Neuron (in vitro differentiated cells): ENCODE measurements around the gene C10orf71.

Experiments used
- H2AFZ ChIP-seq: one replicate; pipeline ENCODE4 v1.6.1; 2013; ENCODE audit warnings: low read depth, mild to moderate bottlenecking, inconsistent platforms, low read length, moderate library complexity
- H3K27me3 ChIP-seq: one replicate; pipeline ENCODE4 v1.6.1; 2013; ENCODE audit warnings: low read length; ENCODE audit not compliant: insufficient read depth
- H3K36me3 ChIP-seq: one replicate; pipeline ENCODE4 v1.6.1; 2013; ENCODE audit warnings: low read length; ENCODE audit not compliant: insufficient read depth
- H3K4me1 ChIP-seq: one replicate; pipeline ENCODE4 v1.6.1; 2013; ENCODE audit warnings: low read length; ENCODE audit not compliant: insufficient read depth
- H3K4me3 ChIP-seq: 2 replicates; pipeline ENCODE4 v1.5.1; 2013; ENCODE audit warnings: mild to moderate bottlenecking, low read length, moderate library complexity
- H3K9me3 ChIP-seq: one replicate; pipeline ENCODE4 v1.6.1; 2013; ENCODE audit warnings: low read length

The C10orf71 gene

DNA sequence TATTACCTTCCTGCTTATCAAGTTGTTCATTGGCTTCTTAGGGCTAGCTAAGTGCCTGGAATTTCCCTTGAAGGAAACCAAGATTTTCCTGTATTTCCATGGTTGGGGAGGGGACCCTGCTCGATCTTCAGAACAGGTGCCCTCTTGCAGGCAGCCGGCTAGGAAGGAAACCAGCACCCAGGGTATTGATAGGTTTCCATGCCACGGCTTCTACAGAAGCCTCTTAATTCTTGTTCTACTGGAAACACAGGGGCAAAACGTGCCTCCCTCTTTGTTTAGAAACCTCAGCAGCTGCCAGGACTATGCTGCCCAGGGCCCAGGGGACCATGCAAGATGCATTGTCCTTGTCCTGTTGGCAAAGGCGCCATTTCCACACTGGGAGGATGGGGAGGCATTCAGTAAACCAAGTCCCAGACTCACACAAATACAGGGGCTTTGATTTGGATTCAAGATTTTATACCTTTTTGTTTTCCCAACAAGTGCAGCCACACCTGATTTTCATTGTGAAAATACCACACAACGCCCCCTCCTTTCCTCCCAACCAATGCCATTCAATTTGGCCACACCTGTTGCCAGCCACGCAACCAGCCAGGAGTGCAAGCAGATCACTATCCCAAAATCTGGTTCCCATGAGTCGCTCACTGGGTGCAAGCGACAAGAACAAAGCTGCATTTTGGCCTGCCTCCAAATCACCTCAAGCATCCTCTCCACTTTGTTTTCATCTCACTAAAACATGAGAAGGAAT is 29.6 kb downstream of the C10orf71 start:
- H3K4me1 ChIP-seq, result no peaks in the 10 kb centered on the region
- no peak overlapping the region for H2AFZ ChIP-seq
- peaks cover 4% of the 10 kb centered on the region for H3K27me3 ChIP-seq
- H3K36me3 ChIP-seq, result no peaks in the 10 kb centered on the region
- no peaks in the 10 kb centered on the region for H3K9me3 ChIP-seq
- no peak overlapping the region for H3K4me3 ChIP-seq

DNA sequence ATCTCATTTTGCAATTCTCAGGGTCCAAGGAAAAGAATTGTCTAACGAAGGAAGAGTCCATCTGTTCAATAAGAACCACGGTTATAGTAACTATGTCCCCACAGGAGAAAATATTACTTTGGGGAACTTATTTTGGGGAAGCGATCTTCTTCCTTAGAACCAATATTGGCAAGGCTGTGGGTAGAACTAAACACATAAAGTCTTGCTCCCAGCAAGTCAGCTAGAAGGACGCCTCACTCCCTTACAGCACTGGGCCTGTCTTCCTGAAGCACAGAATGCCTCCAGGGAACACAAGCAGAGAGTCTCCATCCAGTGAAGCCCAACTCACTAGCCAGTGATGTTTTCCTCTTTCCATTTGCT is 30.2 kb downstream of the C10orf71 start:
- Histone ChIP-seq H3K4me1 (no peaks in the 10 kb centered on the region), H3K9me3 (no peaks in the 10 kb centered on the region), H3K4me3 (no peak overlapping the region), H3K36me3 (no peaks in the 10 kb centered on the region), H2AFZ (no peak overlapping the region), H3K27me3 (peaks cover 4% of the 10 kb centered on the region)

DNA sequence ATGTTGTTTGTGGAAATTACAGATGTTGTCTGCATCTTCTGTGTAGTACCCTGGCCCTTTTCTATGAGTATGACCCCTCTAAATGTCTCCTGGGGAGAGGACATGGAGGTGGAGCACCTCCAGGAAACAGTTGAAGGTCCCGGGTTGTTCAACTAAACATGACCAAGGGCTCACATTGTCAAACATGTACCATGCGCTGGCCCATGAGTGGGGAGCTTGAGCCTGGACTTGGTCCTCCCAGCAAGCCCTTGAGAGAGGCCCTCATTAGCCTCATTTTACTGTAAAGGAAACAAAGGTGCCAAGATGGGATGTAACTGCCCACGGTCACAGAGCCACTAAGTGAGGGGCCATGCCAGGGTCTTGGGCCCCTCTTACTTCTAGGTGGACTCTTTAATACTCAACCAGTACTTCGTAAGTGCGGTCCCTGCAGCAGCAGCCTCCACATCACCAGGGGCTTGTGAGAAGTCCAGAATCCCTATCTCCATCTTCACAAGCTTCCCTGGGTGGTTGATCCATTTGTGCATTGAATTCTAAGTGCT is 31.2 kb downstream of the C10orf71 start:
- Histone ChIP-seq H2AFZ (no peak overlapping the region), H3K36me3 (no peaks in the 10 kb centered on the region), H3K4me1 (no peaks in the 10 kb centered on the region), H3K27me3 (peaks cover 1% of the 10 kb centered on the region), H3K9me3 (no peaks in the 10 kb centered on the region), H3K4me3 (no peak overlapping the region)

DNA sequence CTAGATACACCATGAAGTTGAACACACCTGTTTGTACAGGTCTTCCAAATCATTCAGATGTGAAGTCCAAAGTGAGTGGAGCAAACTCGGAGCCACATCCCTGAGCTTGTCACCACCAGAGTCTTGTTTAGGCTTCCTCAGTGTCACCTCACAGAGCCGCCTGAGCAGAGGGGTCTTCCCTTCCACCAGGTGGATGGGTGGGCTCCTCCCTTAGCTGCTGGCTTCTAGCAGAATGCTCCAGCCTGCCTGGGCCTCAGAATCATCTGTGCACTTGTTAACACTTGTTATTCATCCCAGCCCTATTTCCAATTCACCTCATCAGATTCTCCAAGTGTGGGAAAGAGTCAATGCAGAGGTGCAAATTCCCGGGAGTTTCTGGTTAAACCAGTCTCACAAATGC is 32.5 kb downstream of the C10orf71 start:
- no peaks in the 10 kb centered on the region for H3K9me3 ChIP-seq
- no peaks in the 10 kb centered on the region for H3K36me3 ChIP-seq
- no peak overlapping the region for H2AFZ ChIP-seq
- H3K4me1 ChIP-seq, result no peaks in the 10 kb centered on the region
- no peak overlapping the region for H3K4me3 ChIP-seq
- H3K27me3 ChIP-seq, result no peaks in the 10 kb centered on the region

DNA sequence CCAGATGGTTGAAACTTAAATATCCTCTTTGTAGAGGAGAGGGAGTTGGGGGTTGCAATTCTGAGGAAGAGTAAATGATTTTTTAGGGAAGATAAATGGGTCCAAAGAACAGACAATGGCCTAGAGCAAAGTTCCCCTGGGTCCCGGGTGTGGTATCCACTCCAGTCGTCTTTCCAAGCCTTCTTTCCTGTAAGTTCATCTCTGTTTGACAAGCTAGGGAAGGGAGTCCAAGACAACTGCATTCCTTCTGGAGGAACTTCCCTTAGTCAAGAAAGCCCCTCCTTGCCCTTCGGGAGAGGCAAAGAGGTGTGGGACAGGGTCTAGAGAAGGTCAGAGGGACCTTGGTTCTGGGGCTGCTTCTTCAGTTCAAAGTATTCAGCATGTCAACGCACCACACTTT is 33.4 kb downstream of the C10orf71 start:
- no peaks in the 10 kb centered on the region for H3K27me3 ChIP-seq
- no peak overlapping the region for H2AFZ ChIP-seq
- no peaks in the 10 kb centered on the region for H3K9me3 ChIP-seq
- H3K36me3 ChIP-seq, result no peaks in the 10 kb centered on the region
- no peaks in the 10 kb centered on the region for H3K4me1 ChIP-seq
- no peak overlapping the region for H3K4me3 ChIP-seq

DNA sequence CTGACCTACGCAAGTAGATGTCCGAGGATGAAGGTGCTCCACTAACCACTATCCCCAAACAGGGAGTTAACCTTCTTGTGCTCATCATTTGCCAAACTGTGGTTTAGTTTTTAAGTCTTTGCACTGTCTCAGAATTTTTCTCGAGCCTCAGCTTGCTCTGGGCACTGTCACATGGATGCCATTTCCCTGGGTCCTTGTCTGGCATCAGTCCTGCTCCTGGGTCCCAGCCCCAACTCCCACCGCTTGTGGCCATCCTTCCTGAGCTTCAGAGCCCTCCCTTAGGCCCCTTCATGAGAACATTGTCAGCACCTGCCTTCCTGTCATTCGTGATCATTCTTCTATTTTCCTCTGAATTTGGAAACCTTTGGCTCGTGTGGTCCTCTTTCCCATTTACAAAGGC is 33.8 kb downstream of the C10orf71 start:
- no peaks in the 10 kb centered on the region for H3K36me3 ChIP-seq
- H3K27me3 ChIP-seq, result no peaks in the 10 kb centered on the region
- no peaks in the 10 kb centered on the region for H3K9me3 ChIP-seq
- H3K4me1 ChIP-seq, result no peaks in the 10 kb centered on the region
- H3K4me3 ChIP-seq, result no peak overlapping the region
- H2AFZ ChIP-seq, result no peak overlapping the region

DNA sequence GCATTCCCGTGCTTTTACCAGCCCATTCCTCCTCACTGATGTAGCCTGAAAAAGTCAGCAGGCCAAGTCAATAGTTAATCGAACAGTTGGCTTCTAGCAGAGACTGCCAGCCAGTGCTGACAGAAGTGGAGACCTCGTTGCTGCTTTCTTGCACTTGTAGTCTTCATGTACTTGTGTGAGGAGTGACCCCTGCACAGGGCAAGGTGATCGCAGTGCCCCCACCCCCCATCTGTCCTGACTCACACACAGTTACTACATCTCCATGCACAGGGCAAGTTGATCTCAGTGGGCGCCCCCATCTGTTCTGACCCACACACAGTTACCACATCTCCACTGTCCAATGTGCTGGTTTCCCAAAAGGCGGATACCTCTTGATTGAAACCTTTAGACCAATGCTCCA is 34.2 kb downstream of the C10orf71 start:
- Histone ChIP-seq H3K4me3 (no peak overlapping the region), H3K36me3 (no peaks in the 10 kb centered on the region), H3K27me3 (no peaks in the 10 kb centered on the region), H3K4me1 (no peaks in the 10 kb centered on the region), H3K9me3 (no peaks in the 10 kb centered on the region), H2AFZ (no peak overlapping the region)

DNA sequence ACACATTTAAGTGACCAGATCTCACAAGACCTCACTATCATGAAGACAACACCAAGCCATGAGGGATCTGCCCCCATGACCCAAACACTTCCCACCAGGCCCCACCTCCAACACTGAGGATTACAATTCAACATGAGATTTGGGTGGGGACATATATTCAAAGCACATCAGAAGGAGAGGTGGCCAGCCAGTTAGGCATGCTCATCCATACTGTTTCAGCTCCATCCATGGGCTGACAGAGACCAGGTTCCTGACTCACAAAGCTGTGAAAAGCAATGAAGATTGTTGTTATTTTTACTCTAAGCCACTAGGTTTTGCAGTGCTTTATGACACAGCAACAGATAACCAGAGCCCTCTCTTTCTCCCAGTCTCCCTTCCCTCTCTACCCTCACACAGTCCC is 36.0 kb downstream of the C10orf71 start:
- Histone ChIP-seq H2AFZ (no peak overlapping the region), H3K36me3 (no peaks in the 10 kb centered on the region)

DNA sequence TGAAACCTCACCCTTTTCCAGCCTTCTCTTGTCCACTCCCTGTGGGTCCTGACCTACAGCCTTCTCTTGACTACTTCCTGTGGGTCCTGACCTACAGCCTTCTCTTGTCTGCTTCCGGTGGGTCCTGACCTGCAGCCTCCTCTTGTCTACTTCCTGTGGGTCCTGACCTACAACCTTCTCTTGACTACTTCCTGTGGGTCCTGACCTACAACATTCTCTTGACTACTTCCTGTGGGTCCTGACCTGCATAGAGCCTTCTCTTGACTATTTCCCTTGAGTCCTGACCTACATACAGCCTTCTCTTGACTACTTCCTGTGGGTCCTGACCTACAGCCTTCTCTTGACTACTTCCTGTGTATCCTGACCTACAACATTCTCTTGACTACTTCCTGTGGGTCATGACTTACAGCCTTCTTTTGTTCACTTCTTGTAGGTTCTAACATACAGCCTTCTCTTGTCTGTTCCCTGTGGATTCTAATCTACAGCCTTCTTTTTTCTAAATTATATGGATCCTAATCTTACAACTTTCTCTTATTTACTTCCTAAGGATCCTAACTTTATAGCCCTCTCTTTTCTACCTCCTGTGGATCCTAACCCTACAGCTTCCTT is 36.5 kb downstream of the C10orf71 start:
- Histone ChIP-seq H3K27me3 (no peaks in the 10 kb centered on the region), H2AFZ (no peak overlapping the region), H3K9me3 (no peaks in the 10 kb centered on the region), H3K36me3 (no peaks in the 10 kb centered on the region), H3K4me3 (no peak overlapping the region), H3K4me1 (no peaks in the 10 kb centered on the region)

More for the DNA sequence above, 36.0 kb downstream of the C10orf71 start:
- no peaks in the 10 kb centered on the region for H3K4me1 ChIP-seq
- H3K4me3 ChIP-seq, result no peak overlapping the region
- no peaks in the 10 kb centered on the region for H3K9me3 ChIP-seq
- H3K27me3 ChIP-seq, result no peaks in the 10 kb centered on the region

DNA sequence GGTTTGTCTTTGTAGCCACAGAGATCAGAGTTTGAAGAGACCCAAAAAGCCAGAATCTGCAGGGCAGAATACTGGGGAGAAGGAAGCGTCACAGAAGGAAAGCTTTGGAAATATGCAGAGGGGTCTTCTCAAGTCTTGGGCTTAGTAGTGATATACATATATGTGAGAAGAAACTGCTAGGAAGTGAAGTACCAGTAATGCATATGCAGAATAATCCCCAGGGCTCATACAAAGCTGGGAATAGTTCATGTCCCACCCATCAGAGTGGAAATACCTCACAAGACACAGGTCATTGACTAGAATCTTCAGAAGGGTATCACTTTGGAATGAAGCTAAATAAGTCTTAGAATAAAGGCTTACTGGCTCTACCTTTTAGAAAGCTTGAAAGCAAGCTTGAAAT is 39.6 kb downstream of the C10orf71 start:
- H3K27me3 ChIP-seq, result no peaks in the 10 kb centered on the region
- H3K9me3 ChIP-seq, result no peaks in the 10 kb centered on the region
- no peak overlapping the region for H2AFZ ChIP-seq
- no peaks in the 10 kb centered on the region for H3K36me3 ChIP-seq
- no peaks in the 10 kb centered on the region for H3K4me1 ChIP-seq
- H3K4me3 ChIP-seq, result no peak overlapping the region

DNA sequence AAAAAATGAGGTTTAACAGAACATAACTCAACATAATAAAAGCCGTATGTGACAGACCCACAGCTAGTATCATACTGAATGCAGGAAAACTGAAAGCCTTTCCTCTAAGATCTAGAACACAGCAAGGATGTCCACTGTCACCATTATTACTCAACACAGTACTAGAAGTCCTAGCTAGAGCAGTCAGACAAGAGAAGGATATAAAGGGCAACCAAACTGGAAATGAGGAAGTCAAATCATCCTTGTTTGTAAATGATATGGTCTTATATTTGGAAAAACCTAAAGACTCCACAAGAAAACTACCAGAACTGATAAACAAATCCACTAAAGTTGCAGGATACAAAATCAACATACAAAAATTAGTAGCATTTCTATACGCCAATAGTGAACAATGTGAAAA is 45.9 kb downstream of the C10orf71 start:
- no peaks in the 10 kb centered on the region for H3K36me3 ChIP-seq
- H3K4me3 ChIP-seq, result no peak overlapping the region
- H2AFZ ChIP-seq, result no peak overlapping the region
- H3K4me1 ChIP-seq, result no peaks in the 10 kb centered on the region
- no peaks in the 10 kb centered on the region for H3K27me3 ChIP-seq
- H3K9me3 ChIP-seq, result no peaks in the 10 kb centered on the region

DNA sequence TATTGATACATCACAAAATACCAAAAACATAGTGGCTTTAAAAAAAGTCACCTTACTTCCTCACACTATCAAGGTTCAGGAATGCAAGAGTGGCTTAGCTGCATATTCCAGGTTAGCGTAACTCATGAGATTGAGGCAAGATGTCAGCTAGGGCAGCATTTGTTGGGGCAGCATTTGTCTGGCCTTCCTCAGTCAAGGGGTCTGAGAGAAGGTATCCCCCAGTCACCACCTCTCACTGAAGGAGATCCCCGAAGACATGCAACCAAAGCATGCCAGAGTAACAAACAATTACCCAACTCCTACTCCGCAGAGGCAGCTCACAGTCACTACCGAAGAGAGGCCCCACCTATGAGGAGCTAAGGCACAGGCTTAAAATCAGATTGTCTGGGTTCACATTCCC is 48.4 kb downstream of the C10orf71 start:
- no peaks in the 10 kb centered on the region for H3K4me1 ChIP-seq

DNA sequence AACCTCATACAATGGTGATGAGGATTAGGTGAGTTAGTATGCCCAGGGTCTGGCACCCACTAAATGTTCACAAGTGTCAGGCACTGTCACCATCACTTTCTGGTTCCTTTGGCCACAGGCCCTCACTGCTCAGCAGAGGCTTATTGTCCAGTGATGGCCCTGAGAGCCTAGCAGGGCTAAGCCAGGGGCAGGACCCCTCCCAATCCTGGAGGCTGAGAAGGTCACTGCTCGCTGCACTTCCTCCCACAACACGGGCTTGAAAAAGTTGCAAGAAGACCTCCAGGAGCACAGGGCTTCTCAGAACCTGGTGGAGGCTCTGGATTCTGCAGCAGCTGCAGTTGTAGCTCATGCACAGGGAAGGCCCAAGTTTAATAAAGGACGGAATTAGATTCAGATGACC is 48.9 kb downstream of the C10orf71 start:
- no peak overlapping the region for H3K4me3 ChIP-seq
- no peaks in the 10 kb centered on the region for H3K36me3 ChIP-seq
- H3K9me3 ChIP-seq, result no peaks in the 10 kb centered on the region
- no peaks in the 10 kb centered on the region for H3K27me3 ChIP-seq
- no peak overlapping the region for H2AFZ ChIP-seq
- H3K4me1 ChIP-seq, result no peaks in the 10 kb centered on the region

More for the DNA sequence above, 48.4 kb downstream of the C10orf71 start:
- Histone ChIP-seq H2AFZ (no peak overlapping the region), H3K9me3 (no peaks in the 10 kb centered on the region), H3K36me3 (no peaks in the 10 kb centered on the region), H3K27me3 (no peaks in the 10 kb centered on the region), H3K4me3 (no peak overlapping the region)
